Kidney epithelial cell (primary cell): ENCODE data around the gene MALRD1. TPM values are rescaled to one million over a fixed set of nuclear protein-coding genes. Genes with fewer than 3 reads are reported as not detected.

ENCODE experiments used
- DNase-seq: peaks from one replicate; pipeline ENCODE4 v3.0.0-alpha.2; 2010; ENCODE audit warnings: low read depth
- H3K27me3 ChIP-seq: 2 replicates; pipeline ENCODE4 v1.6.0; 2011; ENCODE audit warnings: low read length; ENCODE audit not compliant: control insufficient read depth, insufficient read depth
- H3K36me3 ChIP-seq: 2 replicates; pipeline ENCODE4 v1.5.1; 2011; ENCODE audit warnings: low read length; ENCODE audit not compliant: control insufficient read depth, insufficient read depth
- H3K4me3 ChIP-seq: 2 replicates; pipeline ENCODE4 v1.5.1; 2011; ENCODE audit warnings: low read depth, mild to moderate bottlenecking, control low read depth, low read length
- total RNA-seq: library from RNA; depleted of rRNA; stranded (reverse); fragments of >200 nt; gene quantifications from 2 replicates; pipeline ENCODE4 v1.2.3, GENCODE V29; 2015
- TF ChIP-seq, protein P1 (sequence below): IDR thresholded peaks from 2 replicates; pipeline ENCODE4 v1.5.1; 2011; ENCODE audit warnings: mild to moderate bottlenecking, moderate library complexity, low read length, control low read depth, inconsistent platforms; ENCODE audit not compliant: insufficient read depth, poor library complexity, severe bottlenecking

The MALRD1 gene
- total RNA-seq, 1 donor from 2014 or later = 0.08 TPM

DNA sequence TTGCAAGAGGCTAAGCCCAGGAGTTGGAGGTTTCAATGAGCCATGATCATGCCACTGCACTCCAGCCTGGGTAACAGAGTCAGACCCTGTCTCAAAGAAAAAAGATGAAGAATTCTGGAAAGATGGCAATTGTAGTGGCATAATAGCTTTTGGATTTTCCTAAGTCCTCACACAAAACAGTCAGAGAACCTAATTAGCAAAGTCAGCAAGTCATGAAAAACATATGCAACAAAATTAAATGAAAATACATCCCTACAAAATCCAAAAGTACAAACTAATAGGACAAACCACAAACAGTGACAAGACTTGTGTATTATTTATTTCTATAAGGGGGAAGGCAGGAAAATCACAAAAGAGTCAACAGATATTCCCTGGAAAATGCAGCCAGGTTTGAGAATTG, 405.4 kb downstream of the MALRD1 start:
- Histone ChIP-seq H3K27me3 (no peaks in the 10 kb centered on the region), H3K36me3 (no peaks in the 10 kb centered on the region), H3K4me3 (no peak overlapping the region)
- TF ChIP-seq, protein P1, sequence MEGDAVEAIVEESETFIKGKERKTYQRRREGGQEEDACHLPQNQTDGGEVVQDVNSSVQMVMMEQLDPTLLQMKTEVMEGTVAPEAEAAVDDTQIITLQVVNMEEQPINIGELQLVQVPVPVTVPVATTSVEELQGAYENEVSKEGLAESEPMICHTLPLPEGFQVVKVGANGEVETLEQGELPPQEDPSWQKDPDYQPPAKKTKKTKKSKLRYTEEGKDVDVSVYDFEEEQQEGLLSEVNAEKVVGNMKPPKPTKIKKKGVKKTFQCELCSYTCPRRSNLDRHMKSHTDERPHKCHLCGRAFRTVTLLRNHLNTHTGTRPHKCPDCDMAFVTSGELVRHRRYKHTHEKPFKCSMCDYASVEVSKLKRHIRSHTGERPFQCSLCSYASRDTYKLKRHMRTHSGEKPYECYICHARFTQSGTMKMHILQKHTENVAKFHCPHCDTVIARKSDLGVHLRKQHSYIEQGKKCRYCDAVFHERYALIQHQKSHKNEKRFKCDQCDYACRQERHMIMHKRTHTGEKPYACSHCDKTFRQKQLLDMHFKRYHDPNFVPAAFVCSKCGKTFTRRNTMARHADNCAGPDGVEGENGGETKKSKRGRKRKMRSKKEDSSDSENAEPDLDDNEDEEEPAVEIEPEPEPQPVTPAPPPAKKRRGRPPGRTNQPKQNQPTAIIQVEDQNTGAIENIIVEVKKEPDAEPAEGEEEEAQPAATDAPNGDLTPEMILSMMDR = no peak
- no peak for DNase-seq

DNA sequence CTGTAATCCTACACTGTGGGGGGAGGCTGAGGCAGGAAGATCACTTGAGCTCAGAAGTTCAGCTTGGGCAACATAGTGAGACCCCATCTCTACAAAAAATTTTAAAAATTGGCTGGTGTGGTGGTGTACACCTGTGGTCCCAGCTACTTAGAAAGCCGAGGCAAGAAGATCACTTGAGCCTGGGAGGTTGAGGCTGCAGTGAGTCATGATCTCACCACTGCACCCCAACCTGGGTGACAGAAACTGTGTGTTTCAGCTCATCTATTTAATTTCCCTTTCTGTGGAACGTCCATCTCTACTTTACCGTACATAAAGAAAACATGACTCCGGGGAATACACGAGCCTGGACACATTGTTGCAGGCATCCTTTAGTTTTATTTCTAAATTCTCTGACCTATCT, 413.0 kb downstream of the MALRD1 start:
- H3K4me3 ChIP-seq = no peak overlapping the region
- TF ChIP-seq, protein P1 = no peak

DNA sequence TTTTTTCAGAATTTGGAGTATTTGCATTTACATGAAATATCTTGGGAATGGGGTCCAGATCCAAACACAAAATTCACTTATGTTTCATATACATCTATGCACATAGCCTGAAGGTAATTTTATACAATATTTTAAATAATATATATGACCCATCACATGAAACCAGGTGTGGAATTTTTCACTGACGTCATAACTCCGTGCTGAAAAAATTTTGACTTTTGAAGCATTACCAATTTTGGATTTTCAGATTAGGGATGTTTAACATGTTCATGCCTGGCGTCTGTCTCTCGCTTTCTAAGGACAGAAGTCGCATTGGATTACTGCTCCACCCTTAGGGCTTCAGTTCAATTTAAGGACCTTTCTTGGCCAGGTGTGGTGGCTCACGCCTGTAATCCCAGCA, 418.1 kb downstream of the MALRD1 start:
- Histone ChIP-seq H3K36me3 (no peaks in the 10 kb centered on the region), H3K27me3 (no peaks in the 10 kb centered on the region), H3K4me3 (no peak overlapping the region)
- TF ChIP-seq, protein P1 = no peak
- no peak for DNase-seq

More for the DNA sequence above, 413.0 kb downstream of the MALRD1 start:
- DNase-seq = no peak
- H3K36me3 ChIP-seq = no peaks in the 10 kb centered on the region
- no peaks in the 10 kb centered on the region for H3K27me3 ChIP-seq

DNA sequence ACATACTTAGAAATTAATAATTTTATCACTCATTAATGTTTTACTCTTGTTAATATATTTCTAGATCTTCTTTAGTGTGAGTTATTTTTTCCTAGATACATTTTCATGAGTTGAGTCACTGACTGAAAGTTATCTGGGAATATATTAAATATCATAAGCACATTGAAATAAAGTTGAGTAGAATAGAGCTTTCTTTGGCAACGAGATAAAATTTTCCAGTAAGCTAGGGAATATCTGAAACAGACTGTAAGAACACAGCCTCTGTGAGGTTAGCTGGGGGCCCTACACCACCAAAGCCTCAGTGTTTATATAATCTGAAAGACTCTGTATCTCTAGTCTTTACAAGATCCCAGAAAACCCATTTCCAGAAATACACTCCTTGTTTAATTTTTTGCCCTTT, 419.8 kb downstream of the MALRD1 start:
- no peaks in the 10 kb centered on the region for H3K36me3 ChIP-seq
- H3K27me3 ChIP-seq = no peaks in the 10 kb centered on the region
- no peak for DNase-seq
- TF ChIP-seq, protein P1 = no peak
- no peak overlapping the region for H3K4me3 ChIP-seq

DNA sequence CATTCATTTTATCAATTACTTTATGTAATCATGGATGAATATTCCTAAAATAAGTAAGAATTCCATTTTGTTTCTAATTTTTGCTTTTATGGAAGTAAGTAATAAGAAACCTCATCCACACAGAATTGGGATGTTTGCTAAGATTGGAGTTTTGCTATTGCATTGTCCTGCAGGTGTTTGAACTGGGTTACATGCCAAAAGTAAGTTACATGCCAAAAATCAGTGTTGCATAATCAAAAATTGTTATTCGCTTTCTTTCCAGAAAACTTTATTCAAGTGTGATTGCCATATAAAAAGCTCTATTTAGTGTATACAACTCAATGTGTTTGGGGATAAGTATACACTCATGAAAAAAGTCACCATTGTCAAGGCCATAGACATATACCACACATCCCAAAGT, 420.9 kb downstream of the MALRD1 start:
- no peak for DNase-seq
- TF ChIP-seq, protein P1 = no peak
- Histone ChIP-seq H3K4me3 (no peak overlapping the region), H3K27me3 (no peaks in the 10 kb centered on the region), H3K36me3 (no peaks in the 10 kb centered on the region)

DNA sequence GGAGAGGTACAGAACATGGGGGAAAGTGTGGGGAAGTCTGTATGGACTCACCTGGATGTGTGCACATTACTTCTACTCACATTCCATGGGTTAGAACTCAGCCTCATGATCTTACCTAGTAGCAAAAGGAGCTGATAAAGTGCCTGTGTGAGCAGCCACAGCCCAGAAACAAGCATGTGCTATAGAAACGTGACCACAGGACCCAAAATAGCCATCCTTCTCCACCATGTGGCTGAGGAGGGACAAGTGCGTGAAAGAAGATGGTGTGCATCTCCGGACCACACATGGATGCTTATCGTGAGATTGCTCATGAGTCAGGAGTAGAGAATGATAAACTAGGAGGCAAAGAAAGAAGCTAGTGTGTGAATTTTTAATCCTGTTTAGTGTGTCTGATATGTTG, 431.3 kb downstream of the MALRD1 start:
- TF ChIP-seq, protein P1 = no peak
- Histone ChIP-seq H3K27me3 (no peaks in the 10 kb centered on the region), H3K36me3 (no peaks in the 10 kb centered on the region), H3K4me3 (no peak overlapping the region)
- DNase-seq = no peak
